ENCODE results near the gene ACTA2.

Gene ACTA2

DNA sequence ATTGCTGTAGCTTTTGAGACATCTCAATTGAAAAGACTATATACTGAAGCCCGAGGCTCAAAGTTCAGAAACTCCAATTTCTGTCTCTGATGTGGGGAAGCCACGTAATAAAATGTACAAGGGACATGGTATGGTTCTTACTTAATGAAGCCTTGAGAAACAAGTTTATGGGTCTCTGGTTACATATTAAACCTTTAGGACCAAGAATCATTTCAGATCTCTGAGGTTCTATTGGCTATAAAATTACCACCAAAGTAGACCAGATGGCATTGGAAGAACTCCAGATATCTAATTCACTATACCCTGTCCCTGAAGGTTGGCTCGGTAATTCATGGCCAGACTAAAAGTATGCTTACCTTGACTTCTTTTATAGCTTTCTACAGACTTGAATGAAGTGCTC, 48.9 kb downstream of the ACTA2 start:
- no peak overlapping the region for H3K27ac ChIP-seq
- TF ChIP-seq, protein P1, sequence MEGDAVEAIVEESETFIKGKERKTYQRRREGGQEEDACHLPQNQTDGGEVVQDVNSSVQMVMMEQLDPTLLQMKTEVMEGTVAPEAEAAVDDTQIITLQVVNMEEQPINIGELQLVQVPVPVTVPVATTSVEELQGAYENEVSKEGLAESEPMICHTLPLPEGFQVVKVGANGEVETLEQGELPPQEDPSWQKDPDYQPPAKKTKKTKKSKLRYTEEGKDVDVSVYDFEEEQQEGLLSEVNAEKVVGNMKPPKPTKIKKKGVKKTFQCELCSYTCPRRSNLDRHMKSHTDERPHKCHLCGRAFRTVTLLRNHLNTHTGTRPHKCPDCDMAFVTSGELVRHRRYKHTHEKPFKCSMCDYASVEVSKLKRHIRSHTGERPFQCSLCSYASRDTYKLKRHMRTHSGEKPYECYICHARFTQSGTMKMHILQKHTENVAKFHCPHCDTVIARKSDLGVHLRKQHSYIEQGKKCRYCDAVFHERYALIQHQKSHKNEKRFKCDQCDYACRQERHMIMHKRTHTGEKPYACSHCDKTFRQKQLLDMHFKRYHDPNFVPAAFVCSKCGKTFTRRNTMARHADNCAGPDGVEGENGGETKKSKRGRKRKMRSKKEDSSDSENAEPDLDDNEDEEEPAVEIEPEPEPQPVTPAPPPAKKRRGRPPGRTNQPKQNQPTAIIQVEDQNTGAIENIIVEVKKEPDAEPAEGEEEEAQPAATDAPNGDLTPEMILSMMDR (conservative IDR thresholded peaks at IDR 0.05), result no peak
- TF ChIP-seq ZFX (IDR thresholded peaks at IDR 0.05), result no peak

DNA sequence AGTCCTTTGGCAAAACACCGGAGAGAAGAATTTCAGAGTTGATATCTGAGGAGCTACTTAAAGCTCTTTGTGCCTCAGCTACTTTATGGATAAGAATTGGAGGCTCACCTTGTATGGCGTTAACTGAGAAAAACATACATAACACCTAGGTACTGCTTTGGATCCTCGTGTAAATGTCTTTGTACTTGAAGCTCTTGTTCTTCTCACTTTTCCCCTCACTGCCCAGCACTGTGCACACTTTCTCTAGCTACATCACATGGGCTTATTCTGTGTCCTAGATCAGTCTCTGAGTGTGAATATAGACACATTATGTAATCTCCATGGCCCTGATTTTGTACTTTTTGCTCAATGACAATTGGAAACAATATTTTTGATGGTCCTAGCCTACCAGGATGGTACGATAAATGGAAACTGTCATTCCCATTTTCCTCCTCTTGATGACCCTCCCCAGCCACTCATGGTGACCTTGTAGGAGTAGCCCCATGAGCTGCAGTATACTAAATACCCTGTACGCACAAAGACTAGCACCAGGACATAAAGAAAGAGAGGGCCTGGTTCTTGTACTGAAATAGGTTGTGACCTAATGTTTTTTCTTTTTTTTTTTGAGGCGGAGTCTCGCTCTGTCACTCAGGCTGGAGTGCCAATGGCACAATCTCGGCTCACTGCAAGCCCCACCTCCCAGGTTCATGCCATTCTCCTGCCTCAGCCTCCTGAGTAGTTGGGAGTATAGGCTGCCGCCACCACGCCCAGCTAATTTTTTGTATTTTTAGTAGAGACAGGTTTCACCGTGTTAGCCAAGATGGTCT, 50.4 kb downstream of the ACTA2 start:
- no peak overlapping the region for H3K27ac ChIP-seq
- TF ChIP-seq, protein P1 (conservative IDR thresholded peaks at IDR 0.05), result no peak
- no peak for TF ChIP-seq ZFX (IDR thresholded peaks at IDR 0.05)

DNA sequence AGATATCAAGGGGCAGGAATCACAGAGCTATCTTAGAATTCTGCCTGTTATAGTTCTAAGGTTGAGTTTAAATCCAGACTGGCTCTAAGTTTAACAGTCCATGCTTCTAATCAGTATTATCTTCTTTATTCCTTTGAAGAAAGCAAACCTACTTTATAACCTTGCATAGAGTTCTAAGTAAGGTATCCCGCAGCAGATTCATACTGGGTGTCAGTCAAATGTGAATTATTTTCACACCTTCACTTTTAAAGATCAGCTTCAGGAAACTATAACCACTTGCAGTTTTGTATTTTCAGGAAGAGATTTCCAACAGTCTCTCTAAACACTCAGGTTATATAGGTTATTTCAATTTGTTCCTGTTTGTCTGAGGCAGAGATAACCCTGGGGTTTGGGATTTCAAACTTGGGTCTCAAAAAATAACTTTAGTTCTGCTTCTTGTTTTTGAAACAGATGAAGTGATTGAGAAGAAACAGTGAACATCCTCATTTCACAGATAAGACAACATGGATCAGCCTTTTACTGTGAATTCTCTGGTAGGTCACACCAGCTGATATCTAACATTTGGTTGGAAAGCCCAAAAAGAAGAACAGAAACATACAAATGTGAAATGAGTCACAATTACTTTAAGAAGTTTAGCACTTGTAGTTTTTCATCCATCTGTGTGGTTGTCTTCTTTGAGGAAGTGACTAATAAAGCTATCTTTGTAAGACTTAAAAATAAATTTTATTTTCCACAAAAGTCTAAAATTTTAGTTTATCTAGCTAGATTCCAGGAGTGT, 51.2 kb downstream of the ACTA2 start:
- no peak overlapping the region for H3K27ac ChIP-seq
- TF ChIP-seq, protein P1 (conservative IDR thresholded peaks at IDR 0.05), result no peak
- no peak for TF ChIP-seq ZFX (IDR thresholded peaks at IDR 0.05)

DNA sequence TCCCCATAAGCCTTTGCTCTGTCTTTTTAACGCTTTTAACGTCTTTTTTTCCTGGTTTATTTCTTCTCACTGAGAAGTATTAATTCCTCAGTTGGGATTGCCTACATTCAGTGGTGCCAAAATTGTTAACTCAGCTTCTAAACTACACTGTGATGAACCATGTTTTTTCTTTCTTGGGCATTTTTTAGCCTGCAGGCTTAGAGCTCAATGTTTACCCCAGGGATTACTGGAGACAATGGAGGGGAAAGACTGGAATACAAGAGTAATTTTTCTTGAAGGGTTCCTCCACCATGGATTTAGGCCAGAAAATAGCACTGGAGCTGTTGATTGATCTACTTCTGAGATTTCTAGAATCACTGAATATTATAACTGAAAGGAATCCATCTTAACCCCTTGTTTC, 52.7 kb downstream of the ACTA2 start:
- no peak overlapping the region for H3K27ac ChIP-seq
- TF ChIP-seq ZFX (IDR thresholded peaks at IDR 0.05), result no peak
- TF ChIP-seq, protein P1 (conservative IDR thresholded peaks at IDR 0.05), result no peak

DNA sequence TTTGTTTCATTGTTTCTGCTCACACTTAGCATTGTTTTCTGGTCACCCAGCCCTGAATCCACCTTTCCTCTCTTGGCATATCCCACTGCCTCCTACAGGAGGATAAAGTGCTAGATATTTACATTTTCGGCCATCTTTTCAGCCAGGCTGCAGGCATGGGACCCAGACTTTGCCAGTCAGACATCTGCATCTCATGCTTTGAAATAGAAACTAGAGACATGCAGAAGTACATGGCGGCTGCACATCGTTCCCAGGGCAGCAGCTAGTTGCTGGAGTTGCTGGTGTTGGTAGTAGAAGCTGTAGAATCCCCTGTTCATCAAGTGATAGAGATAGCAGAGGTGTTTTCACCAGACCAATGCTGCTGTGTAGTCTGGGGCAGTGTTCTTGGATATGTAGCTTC, 53.8 kb downstream of the ACTA2 start:
- TF ChIP-seq ZFX (IDR thresholded peaks at IDR 0.05), result no peak
- TF ChIP-seq, protein P1 (conservative IDR thresholded peaks at IDR 0.05), result no peak
- H3K27ac ChIP-seq, result no peak overlapping the region

DNA sequence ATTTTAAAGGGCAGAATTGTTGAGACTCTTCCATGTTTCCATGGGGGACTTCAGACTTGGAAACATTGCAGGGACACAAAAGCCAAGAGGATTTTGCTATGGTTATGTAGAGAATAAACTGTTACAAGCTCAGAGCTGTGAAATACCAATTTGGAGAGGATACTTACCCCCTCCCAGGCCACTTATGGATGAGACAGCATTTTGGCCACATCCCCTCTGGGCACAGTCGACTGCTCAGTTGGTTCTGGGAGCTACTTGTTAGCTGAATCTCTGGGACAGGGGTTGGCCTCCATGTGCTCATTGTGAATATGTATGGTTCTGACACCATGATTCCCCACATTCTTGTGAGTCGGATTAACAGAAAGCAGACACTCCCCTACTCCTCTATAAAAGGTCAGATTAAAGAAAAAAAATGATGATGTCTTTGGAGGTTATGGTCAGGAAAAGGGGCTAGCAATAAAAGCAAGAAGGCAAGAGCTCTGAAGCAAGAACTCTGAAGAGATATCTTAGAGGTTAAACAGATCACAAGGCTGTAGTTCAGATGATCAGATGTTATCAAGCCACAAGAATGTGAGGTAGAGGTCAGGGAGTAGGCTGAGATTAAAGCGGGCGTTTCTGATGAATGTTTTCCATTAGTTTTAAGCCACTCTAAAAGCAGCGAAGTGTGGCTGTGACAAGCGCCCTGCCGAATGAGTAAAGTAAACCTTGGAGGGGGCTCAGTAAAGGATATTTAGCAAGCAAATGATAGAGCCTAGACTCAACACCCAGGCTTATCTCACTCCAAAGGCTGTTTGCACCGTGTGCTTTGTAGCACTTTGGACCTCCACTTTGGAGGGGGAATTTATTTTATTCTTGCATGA, 55.3 kb downstream of the ACTA2 start:
- H3K27ac ChIP-seq, result no peak overlapping the region
- TF ChIP-seq, protein P1 (conservative IDR thresholded peaks at IDR 0.05), result no peak
- no peak for TF ChIP-seq ZFX (IDR thresholded peaks at IDR 0.05)

All from C4-2B (cell line).